NCI-H774 (cell line): Measurements from ENCODE around the gene SHF.

Experiments
- DNase-seq: peaks from one replicate; lab custom pipeline; 2025; lab: John Stamatoyannopoulos, UW

The SHF gene

DNA sequence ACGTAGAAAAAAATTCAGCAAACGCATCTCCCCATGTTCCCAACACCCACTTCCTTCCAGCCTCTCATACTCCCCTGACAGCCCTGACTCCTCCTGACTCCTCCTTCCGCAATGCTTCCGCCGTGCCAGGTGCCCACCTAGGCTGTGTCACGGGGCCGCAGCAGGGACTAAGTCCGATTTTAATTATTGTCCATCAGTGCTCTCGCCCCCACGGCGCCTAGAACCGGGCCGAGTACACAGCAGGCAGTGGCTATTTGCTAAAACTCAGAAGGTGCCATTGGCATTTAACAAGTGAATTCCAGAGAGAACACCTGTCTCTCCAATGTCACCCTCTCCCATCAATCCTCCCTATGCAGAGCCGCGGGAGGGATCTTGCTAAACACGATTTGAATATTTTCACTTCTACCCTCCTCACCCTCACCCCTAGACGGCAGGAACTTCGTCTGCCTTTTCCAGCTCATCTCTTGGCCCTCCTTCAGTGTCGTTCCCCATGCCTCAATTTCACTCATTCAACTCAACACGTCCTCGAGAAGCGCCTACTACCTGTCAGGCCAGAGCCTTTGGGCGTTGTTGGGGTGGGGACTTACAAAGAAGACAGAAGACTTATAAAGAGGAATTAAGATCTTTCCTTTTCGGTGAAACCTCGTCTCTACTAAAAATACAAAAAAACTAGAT lies 11.5 kb upstream of the SHF start:
- no peak for DNase-seq

DNA sequence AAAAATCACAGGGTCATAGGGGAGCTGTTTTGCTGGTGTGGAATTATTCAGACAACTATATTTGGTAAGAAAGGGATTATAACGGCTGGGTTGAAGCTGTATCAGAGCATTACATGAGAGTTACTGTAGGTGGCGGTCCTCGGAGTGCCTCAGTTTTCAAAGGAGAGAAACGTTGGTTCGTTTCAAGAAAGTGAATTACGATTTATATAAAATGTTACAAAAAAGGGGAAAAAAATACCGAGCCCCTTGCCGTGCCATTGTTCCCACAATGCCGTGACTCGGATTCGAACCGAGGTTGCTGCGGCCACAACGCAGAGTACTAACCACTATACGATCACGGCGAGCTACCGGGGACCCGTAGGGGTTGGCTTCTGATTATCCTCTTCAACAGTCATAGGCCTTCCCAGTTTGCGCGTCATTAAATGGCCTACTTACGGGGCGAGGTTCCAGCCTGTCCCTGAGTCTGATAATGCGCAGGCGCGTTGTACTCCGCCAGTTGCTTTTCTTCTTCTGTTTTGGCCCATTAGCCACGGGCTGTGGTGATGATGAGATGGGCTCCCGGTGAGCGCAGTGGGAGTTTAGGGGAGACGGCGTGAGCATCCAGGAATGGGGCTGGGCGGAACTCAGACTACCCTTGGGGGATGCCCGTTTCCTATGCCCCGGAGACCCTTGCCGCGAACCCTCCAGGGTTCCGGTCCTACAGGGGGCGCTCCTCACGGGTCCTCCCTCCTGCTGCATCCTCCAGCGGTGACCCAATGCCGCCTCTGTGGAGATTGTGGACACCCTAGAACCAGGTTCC lies 10.8 kb upstream of the SHF start:
- DNase-seq = peak; percentile 92

DNA sequence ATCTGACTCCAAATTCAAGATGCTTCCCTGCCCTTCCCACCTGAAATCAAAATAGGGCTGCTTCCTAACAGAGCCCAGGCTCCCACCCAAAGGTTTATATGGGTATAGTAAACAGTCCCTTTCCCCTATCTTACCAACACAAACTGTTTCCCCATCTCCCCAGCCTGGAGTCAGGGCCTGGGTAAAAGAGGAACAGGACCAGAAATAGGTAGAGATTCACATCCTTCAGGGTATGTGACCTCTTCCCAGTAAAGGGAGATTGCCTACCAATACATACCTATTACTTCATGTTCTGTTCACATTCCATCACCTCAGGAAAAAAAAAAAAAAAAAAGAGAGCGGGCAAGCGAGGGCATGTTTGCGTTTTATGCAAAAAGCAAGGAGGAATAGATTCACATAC lies 9.7 kb upstream of the SHF start:
- no peak for DNase-seq

DNA sequence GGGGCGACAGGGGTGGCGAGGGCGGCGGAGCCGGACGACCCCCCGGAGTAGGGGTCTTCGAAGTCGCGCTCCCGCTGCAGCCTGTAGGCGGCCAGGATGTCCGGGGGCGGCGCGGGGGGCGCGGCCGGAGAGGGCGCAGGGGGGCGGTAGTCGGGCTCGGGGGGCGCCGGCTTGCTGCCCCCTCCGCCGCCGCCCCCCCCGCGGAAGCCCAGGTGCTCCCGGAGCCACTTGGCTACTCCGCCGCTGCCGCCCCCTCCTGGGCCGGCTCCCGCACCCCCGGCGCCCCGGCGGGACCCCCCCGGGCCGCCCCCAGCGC lies 230 bp downstream of the SHF start:
- no peak for DNase-seq

DNA sequence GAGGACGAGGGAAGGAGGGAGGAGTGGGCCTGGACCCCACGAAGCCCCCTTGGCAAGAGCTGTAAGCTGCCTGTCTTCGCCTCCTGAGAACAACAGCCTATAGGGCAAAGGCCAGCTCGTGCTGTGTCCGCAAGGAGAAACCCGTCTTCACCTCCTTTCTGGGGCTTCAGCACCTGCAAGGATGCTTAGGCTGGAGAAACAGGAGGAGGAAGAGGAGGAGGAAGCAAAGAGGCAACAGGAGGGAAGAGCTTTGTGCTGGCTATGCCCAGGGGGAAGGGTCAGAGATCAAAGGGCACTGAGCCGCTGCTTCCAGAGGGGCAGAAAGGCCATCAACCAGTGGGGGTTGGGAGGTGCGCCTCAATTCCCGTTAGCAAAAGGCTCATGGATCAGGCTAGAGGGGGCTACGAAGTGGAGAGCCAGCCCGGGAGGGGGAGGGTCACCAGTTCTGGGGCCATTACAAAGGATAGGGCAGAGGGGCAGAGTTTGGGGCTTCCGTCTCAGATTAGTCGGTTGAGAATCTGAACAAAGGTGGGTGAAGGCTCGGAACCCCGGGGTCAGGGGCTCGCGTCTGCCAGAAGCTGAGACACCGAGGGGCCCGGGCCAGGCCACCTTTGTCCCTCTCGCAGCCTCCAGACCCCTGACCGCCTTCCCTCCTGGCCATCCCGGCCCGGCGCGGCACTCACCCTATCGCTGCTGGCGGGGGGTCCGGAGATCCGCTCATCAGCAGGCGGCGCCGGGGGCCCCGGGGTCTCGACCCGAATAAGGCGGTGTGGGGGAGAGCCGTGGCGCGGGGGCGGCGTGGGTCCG lies 792 bp downstream of the SHF start:
- DNase-seq = no peak

DNA sequence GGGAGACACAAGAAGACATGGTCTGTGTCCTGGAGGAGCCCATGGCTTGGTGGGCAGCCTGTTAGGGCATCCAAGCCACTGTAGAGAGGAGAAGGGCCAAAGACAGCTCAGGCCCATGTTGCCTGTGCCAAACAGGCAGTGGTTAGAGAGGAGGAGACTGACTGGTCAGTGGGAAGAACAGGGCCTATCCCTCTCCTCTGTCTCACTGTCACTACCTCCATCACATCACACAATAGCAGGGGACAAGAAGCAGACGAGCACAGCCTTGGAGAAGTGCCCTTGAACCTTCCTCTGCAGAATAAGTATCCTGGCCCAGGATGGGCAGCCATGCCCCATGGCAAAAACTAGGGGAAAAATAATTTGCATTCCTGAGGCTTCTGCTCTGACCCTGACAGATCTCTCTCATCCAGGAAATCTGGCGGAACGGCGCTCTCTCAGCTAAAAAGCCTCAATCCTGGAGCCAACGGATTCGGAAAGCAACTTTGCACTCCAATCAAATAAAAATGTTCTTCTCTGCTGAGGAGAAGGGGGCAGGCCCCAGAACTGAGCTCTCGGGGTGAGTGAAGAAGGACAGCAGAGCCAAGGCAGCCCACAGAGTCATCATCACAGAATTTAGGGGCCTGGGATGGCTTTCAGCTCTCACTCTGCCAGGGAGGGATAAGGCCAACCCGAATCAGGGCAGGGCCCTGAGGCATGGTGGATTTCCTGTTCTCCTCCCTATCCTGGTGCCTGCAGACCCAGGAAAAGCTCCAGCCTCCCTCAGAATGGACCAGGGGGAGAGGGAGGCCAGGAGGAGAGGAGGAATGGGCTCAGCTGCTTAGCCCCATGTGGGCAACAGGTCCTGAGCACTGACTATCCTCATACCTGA lies 1.6 kb downstream of the SHF start:
- DNase-seq = no peak

DNA sequence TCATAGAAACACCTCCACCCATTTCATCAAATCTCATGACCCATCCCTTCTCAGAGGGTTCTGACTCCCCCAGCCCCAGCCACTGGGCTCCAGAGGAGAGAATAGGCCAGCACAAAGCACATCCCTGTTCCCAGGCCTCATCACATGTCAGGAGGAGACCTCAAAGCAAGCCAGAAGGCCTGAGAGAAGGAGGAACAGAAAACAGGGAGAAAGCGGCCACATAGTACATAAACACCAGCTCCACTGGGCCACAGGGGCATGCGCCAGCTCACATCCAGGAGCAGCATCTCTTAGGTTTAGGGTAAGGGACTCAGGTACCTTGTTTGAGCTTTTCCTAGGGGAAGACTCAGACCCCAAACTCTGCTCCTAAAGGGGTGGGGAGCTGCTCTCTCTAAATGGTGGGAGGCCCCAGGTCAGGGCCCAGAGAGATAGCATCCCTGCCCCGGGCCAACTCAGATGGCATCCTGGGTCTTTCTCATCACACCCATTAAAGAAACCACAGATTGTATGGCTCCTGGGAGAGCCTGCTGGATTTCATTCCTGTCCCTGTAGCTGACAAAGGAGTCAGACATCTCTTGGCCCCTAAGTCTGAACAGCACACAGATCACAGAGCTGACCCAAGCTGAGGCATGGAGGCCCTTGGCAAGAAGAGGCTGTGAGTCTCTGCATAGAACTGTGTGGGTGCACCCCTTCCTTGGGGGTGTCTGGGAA lies 2.5 kb downstream of the SHF start:
- DNase-seq = no peak

DNA sequence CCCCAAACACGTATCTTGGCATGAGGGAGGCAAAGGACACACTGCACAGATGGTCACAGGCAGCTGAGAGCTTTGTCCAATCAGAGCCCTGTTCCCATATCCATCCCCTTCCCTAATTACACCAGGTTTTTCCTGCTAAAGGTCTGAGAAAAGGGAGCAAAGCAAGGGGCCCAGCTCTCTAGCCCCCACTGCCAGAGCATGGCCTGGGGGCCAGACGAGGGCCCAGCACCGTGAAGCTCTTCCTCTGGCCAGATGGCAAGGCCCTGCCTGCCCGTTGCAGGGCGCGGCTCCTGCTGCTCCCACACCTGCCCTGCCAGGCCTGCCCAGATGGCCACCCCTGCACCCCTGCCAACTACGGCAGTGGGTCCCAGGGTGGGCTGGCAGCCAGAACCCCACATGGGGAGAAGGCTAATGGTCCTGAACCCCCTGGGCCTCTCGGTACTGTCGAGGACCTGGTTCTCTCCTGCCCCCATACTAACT lies 3.2 kb downstream of the SHF start:
- no peak for DNase-seq

DNA sequence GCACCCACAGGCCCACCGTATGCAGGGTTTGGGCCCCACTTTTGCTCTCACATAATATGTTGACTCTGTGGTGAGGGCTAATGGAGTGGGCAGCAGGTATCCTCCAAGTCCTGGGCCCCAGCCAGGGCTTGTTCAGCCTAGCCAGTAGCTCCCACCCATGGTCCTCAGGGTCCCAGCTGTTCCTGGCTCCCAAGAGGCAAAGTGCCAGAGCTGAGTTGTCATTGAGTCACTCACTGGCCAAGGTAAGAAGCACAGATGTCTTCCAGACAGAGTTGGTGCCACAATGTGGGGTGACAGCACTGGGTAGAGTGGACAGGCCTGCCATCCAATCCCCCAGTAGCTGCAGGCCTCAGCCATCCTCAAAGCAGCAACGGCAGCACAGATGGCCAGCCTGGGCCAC lies 4.3 kb downstream of the SHF start:
- no peak for DNase-seq

DNA sequence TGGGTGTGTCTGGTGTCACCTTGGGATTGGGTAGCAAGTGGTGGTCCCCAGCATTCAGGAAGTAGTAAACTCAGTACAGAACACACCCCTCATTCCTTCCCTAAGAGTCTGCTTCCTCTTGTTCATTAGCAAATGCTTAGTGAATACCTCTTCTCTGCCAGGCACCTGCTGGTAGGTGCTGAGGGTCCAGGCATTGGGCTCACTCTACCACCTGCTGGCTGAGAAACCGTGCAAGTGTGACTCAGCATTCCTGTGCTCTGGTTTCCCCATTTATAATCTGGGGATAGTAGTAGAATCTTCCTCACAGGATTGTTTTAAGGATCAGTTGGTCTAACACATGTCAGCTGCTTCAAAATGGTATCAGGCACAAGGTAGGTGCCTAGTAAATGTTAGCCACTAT lies 4.8 kb downstream of the SHF start:
- DNase-seq = no peak

DNA sequence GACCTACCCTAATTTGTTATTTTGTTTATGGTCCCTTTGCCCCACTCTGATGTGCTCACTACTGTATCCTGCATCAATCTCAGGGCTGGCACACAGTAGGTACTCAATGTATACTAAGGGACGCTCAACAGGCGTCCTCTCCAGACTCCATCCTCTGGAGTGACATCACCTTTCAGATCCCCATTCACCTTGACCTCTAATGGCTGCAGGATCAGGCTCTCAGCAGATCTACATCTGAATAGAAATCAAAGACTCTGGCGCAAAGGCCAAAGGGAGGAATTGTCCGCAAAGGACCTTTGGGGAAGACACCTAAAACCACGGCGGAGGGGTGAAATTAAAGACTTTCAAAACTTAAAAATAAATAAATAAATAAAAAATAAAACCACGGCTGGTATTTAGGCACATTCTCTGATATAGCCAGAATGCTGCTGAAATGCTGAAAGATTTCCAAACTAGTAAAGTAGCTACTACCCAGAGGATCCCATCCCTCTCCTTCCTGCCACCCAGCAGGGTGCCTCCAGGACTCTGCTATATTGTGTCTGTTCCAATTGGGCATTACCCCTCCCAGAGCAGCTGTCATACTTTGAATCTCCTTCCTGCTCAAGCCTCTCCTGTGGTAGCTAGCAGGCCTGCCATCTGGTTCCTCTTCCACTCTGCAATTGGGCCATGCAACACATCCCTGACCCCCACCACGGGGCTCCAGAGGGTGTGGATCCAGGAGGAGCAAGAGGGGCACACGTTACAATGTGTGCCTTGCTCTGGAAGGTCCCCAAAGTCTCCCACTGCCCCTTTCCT lies 6.1 kb downstream of the SHF start:
- no peak for DNase-seq

DNA sequence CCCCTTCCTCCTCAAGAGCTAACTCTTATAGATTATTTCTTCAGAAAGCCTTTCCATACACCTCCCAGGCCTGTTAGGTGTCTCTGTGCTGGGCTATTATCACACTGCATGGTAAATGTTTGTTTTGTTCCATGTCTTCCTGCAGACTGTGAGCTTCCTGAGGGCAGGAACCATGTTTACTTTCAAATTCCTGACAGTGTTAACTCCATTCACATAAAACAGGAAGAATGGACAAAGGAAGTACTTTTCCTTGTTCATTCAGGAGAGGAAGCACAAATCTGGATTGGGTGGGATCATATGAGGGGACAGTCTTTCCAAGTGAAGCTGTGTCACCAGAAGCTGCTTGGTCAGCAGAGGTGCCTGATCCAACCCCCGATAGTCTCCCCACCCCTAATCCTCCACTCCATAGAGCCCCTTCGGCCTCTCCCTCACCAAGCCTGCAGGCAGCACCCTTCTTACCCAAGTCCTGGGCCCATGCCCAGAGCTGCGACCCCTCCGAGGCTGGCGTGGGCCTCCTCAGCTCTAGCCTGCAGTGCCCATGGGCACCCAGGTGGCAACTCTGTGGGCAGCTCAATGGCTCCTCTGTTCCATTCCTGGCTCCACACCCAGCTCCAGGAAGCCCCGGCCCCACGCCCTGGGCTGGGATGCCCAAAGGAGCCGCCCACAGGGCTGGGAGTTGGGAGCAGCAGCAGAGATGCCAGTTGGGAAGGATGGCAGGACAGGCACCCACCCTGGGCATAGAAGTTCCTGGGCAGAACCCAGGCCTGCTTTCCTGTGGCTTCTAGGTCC lies 6.9 kb downstream of the SHF start:
- DNase-seq = no peak

DNA sequence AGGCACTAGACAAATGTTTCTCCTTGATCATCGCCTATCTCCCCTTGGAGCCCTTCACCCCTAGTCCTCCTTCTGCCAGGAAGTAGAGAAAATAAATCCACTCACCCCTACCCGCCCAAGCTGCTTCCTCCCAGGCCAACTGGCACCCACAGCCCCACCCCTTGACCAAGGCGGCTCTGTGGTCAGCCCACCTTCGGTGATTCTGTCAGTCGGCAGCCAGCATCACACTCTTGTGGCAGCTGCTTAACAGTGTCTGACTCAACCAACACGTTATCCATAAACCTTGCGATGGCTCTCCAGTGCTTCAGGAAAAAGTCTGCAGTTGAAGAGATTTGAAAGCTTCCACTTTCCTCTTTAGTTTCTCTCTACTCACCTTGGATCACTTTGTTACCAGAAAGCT lies 7.6 kb downstream of the SHF start:
- no peak for DNase-seq

DNA sequence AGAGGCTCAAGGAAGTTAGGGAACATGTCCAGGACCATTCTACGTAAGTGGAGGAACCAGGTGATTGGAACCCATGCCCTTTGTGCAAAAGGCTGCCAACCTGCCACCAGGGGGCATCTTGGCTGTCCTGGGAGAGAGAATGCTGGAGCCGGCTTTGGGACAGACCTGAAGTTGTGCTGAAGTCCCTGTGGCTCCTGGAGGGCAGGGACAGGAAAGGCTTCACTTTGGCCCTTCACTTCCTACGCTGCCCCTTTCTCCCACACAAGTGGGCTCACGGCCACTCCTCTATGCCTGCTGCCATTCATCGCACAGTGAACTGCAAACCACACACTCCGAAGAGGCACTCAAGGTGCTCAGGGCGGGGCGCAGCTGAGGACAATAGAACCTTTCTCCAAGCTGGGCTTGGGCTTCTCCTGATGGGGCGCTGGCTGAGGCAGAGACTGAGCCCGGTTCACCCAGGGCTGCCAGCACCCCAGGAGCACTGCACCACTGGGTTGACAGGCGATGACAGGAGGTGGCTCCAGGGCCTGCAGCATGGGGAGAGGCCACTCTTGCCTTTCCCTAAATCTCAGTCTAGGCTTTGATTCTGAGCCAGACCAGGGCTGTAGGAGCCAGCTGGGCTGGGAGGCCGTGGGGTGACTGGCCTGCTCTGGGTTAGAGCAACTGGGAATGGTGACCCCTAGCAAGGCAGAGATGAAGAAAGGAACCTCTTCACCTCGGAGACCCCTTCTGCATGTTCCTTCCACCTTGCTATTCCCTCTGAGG lies 8.4 kb downstream of the SHF start:
- DNase-seq = peak; percentile 22

DNA sequence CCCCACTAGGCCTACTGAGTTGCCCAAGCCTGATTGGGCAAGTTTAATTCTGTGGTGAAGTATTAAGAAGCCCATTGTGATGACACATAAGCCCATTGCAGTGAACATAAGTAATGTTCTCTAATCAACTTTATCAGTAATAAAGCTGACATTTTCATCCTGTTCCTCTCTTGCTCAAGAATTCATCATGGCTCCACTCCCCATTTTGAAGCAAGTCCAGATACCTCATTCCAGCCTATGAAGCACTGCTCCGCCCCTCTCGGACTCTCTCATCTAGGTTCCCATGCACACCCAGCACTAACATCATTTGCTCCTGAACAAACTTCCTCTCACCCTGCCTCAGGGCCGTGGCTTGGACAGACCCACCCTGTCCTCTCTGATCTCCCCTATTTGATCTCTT lies 10.5 kb downstream of the SHF start:
- no peak for DNase-seq

DNA sequence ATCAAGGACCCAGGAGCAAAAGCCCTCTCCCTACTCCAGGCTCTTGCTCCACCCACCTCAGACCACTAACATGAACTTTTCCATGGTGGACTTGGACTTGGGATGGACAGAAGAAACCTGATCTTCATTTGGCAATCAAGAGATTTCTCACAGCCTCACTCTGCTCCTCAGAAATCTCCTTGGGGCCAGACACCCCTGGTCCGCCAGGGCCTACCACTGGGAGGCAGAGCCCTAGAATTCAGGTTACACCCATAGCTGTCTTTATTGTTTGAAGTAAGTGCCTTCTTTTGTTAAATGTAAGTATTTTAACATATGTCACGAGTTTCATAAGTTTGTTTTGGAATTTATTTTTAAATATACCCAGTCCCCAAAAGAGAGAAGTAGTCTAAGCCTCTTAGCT lies 13.2 kb downstream of the SHF start:
- no peak for DNase-seq

DNA sequence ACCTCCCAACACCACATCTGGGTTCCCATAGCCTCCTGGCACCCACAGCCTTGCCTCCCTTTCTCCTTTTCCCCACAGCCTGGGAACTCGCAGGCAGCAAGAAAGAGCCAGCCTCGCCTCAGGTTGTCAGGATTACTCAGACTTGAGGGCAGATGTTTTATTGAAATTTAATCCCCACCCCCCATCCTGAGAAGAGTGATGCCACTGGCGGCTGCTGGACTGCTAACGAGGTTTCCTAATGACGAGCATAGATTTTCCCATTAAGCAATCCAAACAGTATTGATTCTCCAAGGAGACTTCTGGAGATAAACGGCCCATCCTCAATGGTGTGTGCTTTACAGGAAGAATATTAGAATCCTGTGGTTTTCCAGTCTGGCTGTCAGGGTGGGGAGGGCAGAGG lies 13.7 kb downstream of the SHF start:
- no peak for DNase-seq

DNA sequence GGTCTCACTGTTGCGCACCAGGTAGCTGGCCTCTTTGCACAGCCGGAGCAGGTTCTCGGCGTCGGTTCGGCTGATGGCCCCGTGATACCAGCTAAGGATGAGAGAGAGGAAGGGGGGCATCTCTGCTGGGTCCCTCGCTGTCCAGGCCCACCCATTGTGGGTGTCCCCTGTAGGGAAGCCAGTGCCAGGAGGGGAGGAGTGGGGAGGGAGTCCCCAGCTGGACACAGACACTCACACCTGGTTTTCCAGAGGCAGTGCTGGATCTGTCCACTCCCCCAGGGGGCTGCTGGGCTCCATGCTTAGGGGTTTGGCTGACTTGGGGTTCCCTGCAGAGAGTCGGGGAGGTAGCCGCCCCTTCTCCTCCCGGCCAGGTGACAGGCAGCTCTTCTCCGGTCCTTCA lies 15.9 kb downstream of the SHF start:
- no peak for DNase-seq
